ENCODE measurements around the gene EDC4. TPM values are rescaled to one million over a fixed set of nuclear protein-coding genes. Genes with fewer than 3 reads are reported as not detected.

Gene EDC4
- total and polyA plus RNA-seq, 8 donors: 20.2 to 66.2 (median 26.0) TPM

GRCh38 chr16:67928561-67929364 is 55.9 kb downstream of the EDC4 start:
- no peaks in the 10 kb centered on the region for H3K27me3 ChIP-seq
- H3K4me3 ChIP-seq: peak overlapping the region in 3 of 4 donors; percentile 43
- FAIRE-seq (no peak), ATAC-seq (peak; percentile 23 to 68 (median 38)), DNase-seq (peak; percentile 80 to 92 (median 84))
- H3K36me3 ChIP-seq: peaks cover 0 to 5% (median 0%) of the 10 kb centered on the region in 3 donors
- peak overlapping the region in 3 of 4 donors; percentile 48 to 81 (median 80) for H3K27ac ChIP-seq
- H3K9me3 ChIP-seq: no peaks in the 10 kb centered on the region
- WGBS, 2 donors: 24 to 32% methylated on average over 16 of the region's 16 CpGs
- intact Hi-C loops (cut with DNase I): loop anchor here in 1 of 3 donors (10.0 kb wide), 1 partner anchor 254 kb away; no protein-coding TSS in a partner anchor
- TF ChIP-seq, protein P1, sequence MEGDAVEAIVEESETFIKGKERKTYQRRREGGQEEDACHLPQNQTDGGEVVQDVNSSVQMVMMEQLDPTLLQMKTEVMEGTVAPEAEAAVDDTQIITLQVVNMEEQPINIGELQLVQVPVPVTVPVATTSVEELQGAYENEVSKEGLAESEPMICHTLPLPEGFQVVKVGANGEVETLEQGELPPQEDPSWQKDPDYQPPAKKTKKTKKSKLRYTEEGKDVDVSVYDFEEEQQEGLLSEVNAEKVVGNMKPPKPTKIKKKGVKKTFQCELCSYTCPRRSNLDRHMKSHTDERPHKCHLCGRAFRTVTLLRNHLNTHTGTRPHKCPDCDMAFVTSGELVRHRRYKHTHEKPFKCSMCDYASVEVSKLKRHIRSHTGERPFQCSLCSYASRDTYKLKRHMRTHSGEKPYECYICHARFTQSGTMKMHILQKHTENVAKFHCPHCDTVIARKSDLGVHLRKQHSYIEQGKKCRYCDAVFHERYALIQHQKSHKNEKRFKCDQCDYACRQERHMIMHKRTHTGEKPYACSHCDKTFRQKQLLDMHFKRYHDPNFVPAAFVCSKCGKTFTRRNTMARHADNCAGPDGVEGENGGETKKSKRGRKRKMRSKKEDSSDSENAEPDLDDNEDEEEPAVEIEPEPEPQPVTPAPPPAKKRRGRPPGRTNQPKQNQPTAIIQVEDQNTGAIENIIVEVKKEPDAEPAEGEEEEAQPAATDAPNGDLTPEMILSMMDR (IDR thresholded peaks at IDR 0.05): peak; percentile 47 to 75 (median 64)
- peaks cover 0 to 9% (median 8%) of the 10 kb centered on the region in 3 donors for H3K4me1 ChIP-seq

DNA sequence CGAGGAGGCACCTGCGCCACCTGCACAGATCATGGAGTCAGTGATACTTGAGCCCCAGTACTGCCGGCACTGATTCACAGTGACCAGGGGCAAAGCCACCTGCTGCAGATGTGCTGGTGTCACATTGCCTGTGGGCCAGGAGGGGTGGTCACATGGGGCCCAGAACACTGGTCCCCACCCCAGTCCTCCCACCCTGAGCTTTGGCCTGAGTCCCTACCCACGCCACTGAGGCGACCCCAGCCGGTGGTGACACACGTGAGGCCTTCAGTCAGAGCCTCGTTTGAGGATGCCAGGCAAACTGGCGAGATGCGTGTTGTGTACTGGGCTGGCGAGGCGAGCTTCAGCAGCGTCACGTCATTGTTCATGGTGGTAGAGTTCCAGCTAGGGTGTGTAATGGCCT is 57.3 kb downstream of the EDC4 start:
- peaks cover 0 to 5% (median 0%) of the 10 kb centered on the region in 3 donors for H3K36me3 ChIP-seq
- H3K9me3 ChIP-seq: no peaks in the 10 kb centered on the region
- peak overlapping the region; percentile 11 to 43 (median 43) for H3K4me3 ChIP-seq
- peaks cover 0 to 18% (median 8%) of the 10 kb centered on the region in 3 donors for H3K4me1 ChIP-seq
- FAIRE-seq (no peak), ATAC-seq (no peak), DNase-seq (peak in 1 of 6 donors; percentile 78)
- whole genome bisulfite sequencing, 2 donors: 42 to 49% methylated on average over 14 of the region's 14 CpGs
- peak overlapping the region; percentile 28 to 80 (median 74) for H3K27ac ChIP-seq
- TF ChIP-seq, protein P1 (IDR thresholded peaks at IDR 0.05): no peak
- intact Hi-C loops (cut with DNase I): loop anchor here in 2 of 3 donors (5.0 to 10.0 kb wide), 4 partner anchors 33 to 405 kb away; partner anchors contain the start of genes NRN1L (in 1 of the 2) and RIPOR1 (in 1 of the 2)
- H3K27me3 ChIP-seq: no peaks in the 10 kb centered on the region

GRCh38 chr16:67930678-67931211 is 57.9 kb downstream of the EDC4 start:
- 38 to 45% methylated on average over 17 of the region's 17 CpGs for WGBS, 2 donors
- H3K36me3 ChIP-seq: peaks cover 0 to 5% (median 0%) of the 10 kb centered on the region in 3 donors
- peak overlapping the region; percentile 31 to 43 (median 43) for H3K4me3 ChIP-seq
- ATAC-seq: no peak
- TF ChIP-seq, protein P1 (IDR thresholded peaks at IDR 0.05): no peak
- peak overlapping the region; percentile 33 to 80 (median 74) for H3K27ac ChIP-seq
- FAIRE-seq: no peak
- no peaks in the 10 kb centered on the region for H3K9me3 ChIP-seq
- intact Hi-C loops (cut with DNase I): loop anchor here in 2 of 3 donors (5.0 to 10.0 kb wide), 4 partner anchors 33 to 406 kb away; partner anchors contain the start of genes NRN1L (in 1 of the 2) and RIPOR1 (in 1 of the 2)
- no peaks in the 10 kb centered on the region for H3K27me3 ChIP-seq
- peak in 4 of 6 donors; percentile 51 to 87 (median 58) for DNase-seq
- peaks cover 0 to 18% (median 8%) of the 10 kb centered on the region in 3 donors for H3K4me1 ChIP-seq

Other genes starting within 250 kb of the EDC4 start
- gene CARMIL2, start 227.9 kb upstream of the EDC4 start, total RNA-seq: 1 to 10 TPM in 5 of 6 donors, under 1 TPM in 1; 0.75 to 2.3 (median 1.3) TPM
- gene CARMIL2, start 227.9 kb upstream of the EDC4 start, polyA plus RNA-seq: 1 to 10 TPM; 2.5 to 4.3 TPM
- gene ACD, start 212.8 kb upstream of the EDC4 start, total RNA-seq: 10 to 100 TPM in 2 of 6 donors, 1 to 10 TPM in 4; 6.6 to 10.8 (median 9.7) TPM
- 10 to 100 TPM; 16.9 to 29.0 TPM for gene ACD, start 212.8 kb upstream of the EDC4 start, polyA plus RNA-seq
- gene PARD6A, start 212.1 kb upstream of the EDC4 start, total RNA-seq: 10 to 100 TPM in 4 of 6 donors, 1 to 10 TPM in 2; 8.6 to 18.2 (median 15.7) TPM
- 10 to 100 TPM; 11.6 to 14.3 TPM for gene PARD6A, start 212.1 kb upstream of the EDC4 start, polyA plus RNA-seq
- gene ENKD1, start 206.3 kb upstream of the EDC4 start, total RNA-seq: 10 to 100 TPM; 24.3 to 60.1 (median 44.2) TPM
- gene ENKD1, start 206.3 kb upstream of the EDC4 start, polyA plus RNA-seq: 100 to 1,000 TPM; 150 to 171 TPM
- 1 to 10 TPM; 1.4 to 4.1 (median 2.4) TPM for gene C16orf86, start 206.2 kb upstream of the EDC4 start, total RNA-seq
- 1 to 10 TPM; 5.7 to 7.6 TPM for gene C16orf86, start 206.2 kb upstream of the EDC4 start, polyA plus RNA-seq
- 10 to 100 TPM in 2 of 6 donors, 1 to 10 TPM in 4; 6.4 to 12.9 (median 8.8) TPM for gene GFOD2, start 153.7 kb upstream of the EDC4 start, total RNA-seq
- 10 to 100 TPM; 10.0 to 17.2 TPM for gene GFOD2, start 153.7 kb upstream of the EDC4 start, polyA plus RNA-seq
- 10 to 100 TPM in 4 of 6 donors, 1 to 10 TPM in 2; 8.7 to 15.4 (median 11.3) TPM for gene RANBP10, start 66.5 kb upstream of the EDC4 start, total RNA-seq
- 10 to 100 TPM; 11.4 to 11.8 TPM for gene RANBP10, start 66.5 kb upstream of the EDC4 start, polyA plus RNA-seq
- 1 to 10 TPM in 2 of 6 donors, under 1 TPM in 4; 0.25 to 1.5 (median 0.96) TPM for gene TSNAXIP1, start 66.2 kb upstream of the EDC4 start, total RNA-seq
- gene TSNAXIP1, start 66.2 kb upstream of the EDC4 start, polyA plus RNA-seq: 10 to 100 TPM in 1 of 2 donors, 1 to 10 TPM in 1; 5.8 to 11.1 TPM
- 10 to 100 TPM; 10.9 to 16.5 (median 14.3) TPM for gene THAP11, start 30.7 kb upstream of the EDC4 start, total RNA-seq
- 10 to 100 TPM in 1 of 2 donors, 1 to 10 TPM in 1; 5.1 to 13.7 TPM for gene THAP11, start 30.7 kb upstream of the EDC4 start, polyA plus RNA-seq
- gene NUTF2, start 26.1 kb upstream of the EDC4 start, total RNA-seq: 10 to 100 TPM; 25.8 to 51.4 (median 36.5) TPM
- 10 to 100 TPM; 63.0 to 69.1 TPM for gene NUTF2, start 26.1 kb upstream of the EDC4 start, polyA plus RNA-seq
- 10 to 100 TPM; 19.6 to 37.0 (median 27.7) TPM for gene CENPT, start 25.4 kb upstream of the EDC4 start, total RNA-seq
- gene CENPT, start 25.4 kb upstream of the EDC4 start, polyA plus RNA-seq: 100 to 1,000 TPM; 142 to 143 TPM
- under 1 TPM in 3 of 6 donors, not detected in 3; 0.34 to 0.67 (median 0.40) TPM for gene NRN1L, start 11.8 kb downstream of the EDC4 start, total RNA-seq
- gene NRN1L, start 11.8 kb downstream of the EDC4 start, polyA plus RNA-seq: 1 to 10 TPM; 2.7 to 4.2 TPM
- 10 to 100 TPM; 13.9 to 17.7 (median 15.7) TPM for gene PSKH1, start 20.2 kb downstream of the EDC4 start, total RNA-seq
- 10 to 100 TPM; 12.7 to 15.9 TPM for gene PSKH1, start 20.2 kb downstream of the EDC4 start, polyA plus RNA-seq
- gene CTRL, start 58.8 kb downstream of the EDC4 start, total RNA-seq: 1,000 to 10,000 TPM in 2 of 6 donors, 100 to 1,000 TPM in 4; 559 to 2,165 (median 815) TPM
- 100 to 1,000 TPM; 580 to 609 TPM for gene CTRL, start 58.8 kb downstream of the EDC4 start, polyA plus RNA-seq
- gene PSMB10, start 63.8 kb downstream of the EDC4 start, total RNA-seq: 10 to 100 TPM; 40.0 to 62.2 (median 51.3) TPM
- 100 to 1,000 TPM in 1 of 2 donors, 10 to 100 TPM in 1; 65.7 to 195 TPM for gene PSMB10, start 63.8 kb downstream of the EDC4 start, polyA plus RNA-seq
- gene LCAT, start 71.1 kb downstream of the EDC4 start, total RNA-seq: 10 to 100 TPM in 2 of 6 donors, 1 to 10 TPM in 4; 2.8 to 12.4 (median 8.5) TPM
- gene LCAT, start 71.1 kb downstream of the EDC4 start, polyA plus RNA-seq: 10 to 100 TPM; 54.3 to 65.5 TPM
- 10 to 100 TPM; 15.8 to 46.4 (median 27.9) TPM for gene SLC12A4, start 95.6 kb downstream of the EDC4 start, total RNA-seq
- gene SLC12A4, start 95.6 kb downstream of the EDC4 start, polyA plus RNA-seq: 10 to 100 TPM; 21.0 to 44.8 TPM
- gene DPEP3, start 107.4 kb downstream of the EDC4 start, total RNA-seq: under 1 TPM in 2 of 6 donors, not detected in 4; 0.09 to 0.12 TPM
- not detected for gene DPEP3, start 107.4 kb downstream of the EDC4 start, polyA plus RNA-seq
- 1 to 10 TPM in 2 of 6 donors, under 1 TPM in 2, not detected in 2; 0.32 to 4.0 (median 0.92) TPM for gene DPEP2, start 126.4 kb downstream of the EDC4 start, total RNA-seq
- gene DPEP2, start 126.4 kb downstream of the EDC4 start, polyA plus RNA-seq: 1 to 10 TPM; 1.0 to 1.1 TPM
- not detected for gene DPEP2NB, start 142.9 kb downstream of the EDC4 start, total RNA-seq
- not detected for gene DPEP2NB, start 142.9 kb downstream of the EDC4 start, polyA plus RNA-seq
- gene DDX28, start 150.2 kb downstream of the EDC4 start, total RNA-seq: 1 to 10 TPM; 2.1 to 5.1 (median 4.0) TPM
- 1 to 10 TPM; 3.6 to 7.4 TPM for gene DDX28, start 150.2 kb downstream of the EDC4 start, polyA plus RNA-seq
- gene DUS2, start 150.2 kb downstream of the EDC4 start, total RNA-seq: 1 to 10 TPM; 2.7 to 5.6 (median 3.6) TPM
- gene DUS2, start 150.2 kb downstream of the EDC4 start, polyA plus RNA-seq: 1 to 10 TPM; 6.1 to 6.2 TPM
- 10 to 100 TPM in 5 of 6 donors, 1 to 10 TPM in 1; 9.5 to 19.3 (median 13.5) TPM for gene NFATC3, start 212.3 kb downstream of the EDC4 start, total RNA-seq
- 1 to 10 TPM; 3.8 to 4.5 TPM for gene NFATC3, start 212.3 kb downstream of the EDC4 start, polyA plus RNA-seq

Measured in pancreas (tissue), 10 donors.